UCSD-AML1 (cell line): ENCODE data around the gene CSNK1D.
"Not testable (repeated sequence)": the region's sequence is repeated elsewhere in the genome, so short reads cannot be mapped to it uniquely, and the experiment has no call there.

Experiments
- DNase-seq: peaks from one replicate; lab custom pipeline; 2025; ENCODE audit not compliant: unreplicated experiment; lab: John Stamatoyannopoulos, UW

CSNK1D gene

GRCh38 chr17:82195675-82196672 lies 77.5 kb downstream of the CSNK1D start:
- no peak for DNase-seq

- no peak for DNase-seq
Observed at GRCh38 chr17:82194765-82195164, 78.7 kb downstream of the CSNK1D start.

- peak; percentile 28 for DNase-seq
Observed at GRCh38 chr17:82193520-82194220, 79.8 kb downstream of the CSNK1D start.

GRCh38 chr17:82193050-82193449 lies 80.5 kb downstream of the CSNK1D start:
- DNase-seq = not testable (repeated sequence)
